ENCODE measurements around the gene PSMC3IP. TPM values are rescaled to one million over a fixed set of nuclear protein-coding genes. Genes with fewer than 3 reads are reported as not detected.

The PSMC3IP gene
- total RNA-seq, 1 experiment from 2014 or later: 25.2 TPM

- Mint-ChIP-seq H3K4me3 (ENCODE audit: unreplicated experiment) (no peak overlapping the region), H3K4me1 (ENCODE audit: low read depth, unreplicated experiment) (peaks cover 26% of the 10 kb centered on the region), H3K9me3 (ENCODE audit: unreplicated experiment) (no peaks in the 10 kb centered on the region), H3K27ac (ENCODE audit: unreplicated experiment) (no peak overlapping the region), H3K27me3 (ENCODE audit: insufficient read depth, unreplicated experiment) (no peaks in the 10 kb centered on the region), H3K36me3 (ENCODE audit: insufficient read depth, unreplicated experiment) (peaks cover 91% of the 10 kb centered on the region)
- BruUV-seq (replicated peaks): no TSS peak
- no peak for TF ChIP-seq CTCF (IDR thresholded peaks at IDR 0.05; ENCODE audit: insufficient read depth in 1 of 2, low read depth in 1 of 2, low read length in 1 of 2, severe bottlenecking in 1 of 2, unreplicated experiment in 1 of 2)
- H3K36me3 ChIP-seq (ENCODE audit: control insufficient read depth, insufficient read depth, low read length): peaks cover 22% of the 10 kb centered on the region
- DNase-seq: no peak
- peaks cover 1% of the 10 kb centered on the region for H3K4me1 ChIP-seq
- intact Hi-C loops (cut with micrococcal nuclease; ENCODE audit: unreplicated experiment): loop anchor here (10.0 kb wide), 1 partner anchor 253 kb away; the partner anchor contains the start of gene BECN1
- no peaks in the 10 kb centered on the region for H3K27me3 ChIP-seq (replicated peaks; ENCODE audit: control insufficient read depth, insufficient read depth, low read length)
- ChIA-PET POLR2A (no interaction called here), CTCF (interaction anchor here (0.6 kb wide), 1 partner anchor 1018 kb away, joined by 9 read pairs; no protein-coding TSS in a partner anchor)
- H3K9me3 ChIP-seq: no peaks in the 10 kb centered on the region
- no peak overlapping the region for H3K4me3 ChIP-seq (ENCODE audit: low read depth, low read length)
Observed at GRCh38 chr17:42571435-42572225, 5.9 kb downstream of the PSMC3IP start.

- POLR2A ChIA-PET: no interaction called here
Observed at GRCh38 chr17:42568341-42569111, 9.0 kb downstream of the PSMC3IP start.

More at GRCh38 chr17:42568341-42569111, 9.0 kb downstream of the PSMC3IP start:
- Histone ChIP-seq H3K4me3 (ENCODE audit: low read depth, low read length) (no peak overlapping the region), H3K9me3 (no peaks in the 10 kb centered on the region), H3K27me3 (replicated peaks; ENCODE audit: control insufficient read depth, insufficient read depth, low read length) (no peaks in the 10 kb centered on the region), H3K36me3 (ENCODE audit: control insufficient read depth, insufficient read depth, low read length) (peaks cover 25% of the 10 kb centered on the region), H3K4me1 (peaks cover 5% of the 10 kb centered on the region)
- intact Hi-C loops (cut with micrococcal nuclease; ENCODE audit: unreplicated experiment): no loop called here
- Mint-ChIP-seq H3K36me3 (ENCODE audit: insufficient read depth, unreplicated experiment) (peaks cover 96% of the 10 kb centered on the region), H3K4me3 (ENCODE audit: unreplicated experiment) (peak overlapping the region; percentile 32), H3K9me3 (ENCODE audit: unreplicated experiment) (no peaks in the 10 kb centered on the region), H3K27me3 (ENCODE audit: insufficient read depth, unreplicated experiment) (no peaks in the 10 kb centered on the region), H3K4me1 (ENCODE audit: low read depth, unreplicated experiment) (peaks cover 19% of the 10 kb centered on the region), H3K27ac (ENCODE audit: unreplicated experiment) (no peak overlapping the region)
- BruUV-seq (replicated peaks): no TSS peak
- CTCF ChIA-PET: interaction anchor here (0.6 kb wide), 1 partner anchor 183 kb away, joined by 4 read pairs; no protein-coding TSS in a partner anchor
- DNase-seq: no peak
- no peak for TF ChIP-seq CTCF (IDR thresholded peaks at IDR 0.05; ENCODE audit: insufficient read depth in 1 of 2, low read depth in 1 of 2, low read length in 1 of 2, severe bottlenecking in 1 of 2, unreplicated experiment in 1 of 2)
